HepG2 (cell line): ENCODE data around the gene OR11L1. TPM values are rescaled to one million over a fixed set of nuclear protein-coding genes. Genes with fewer than 3 reads are reported as not detected.

Source experiments
- ATAC-seq: fragments of 200-7000 bp; cut with Tn5 transposase; 3 replicates; pipeline ENCODE4 v1.9.1; 2020; ENCODE audit warnings: mild to moderate bottlenecking, moderate library complexity
- BruUV-seq: library from RNA; stranded (reverse); fragments of 400-500 nt; replicated peaks from 2 replicates; lab custom pipeline; 2021; lab: Mats Ljungman, UMichigan
- CTCF ChIA-PET: fragments of 300-600 bp; formaldehyde crosslinking; extraction: SDS; loops from one replicate; lab custom pipeline; 2021; ENCODE audit warnings: low total read pairs, inconsistent platforms, low intra/inter-chr PET ratio; lab: Yijun Ruan, JAX
- POLR2A ChIA-PET: fragments of 350-600 bp; sonication (Branson Sonifier 250); formaldehyde crosslinking; loops from one replicate; lab custom pipeline; 2020; ENCODE audit warnings: antibody characterized with exemption, inconsistent platforms; lab: Yijun Ruan, JAX
- DNase-seq: peaks from one replicate; pipeline ENCODE4 v3.0.0-alpha.2; 2015; ENCODE audit warnings: low spot score
- FAIRE-seq: peaks from 3 replicates; lab custom pipeline; 2011; peaks lifted over from hg19 to GRCh38; lab: Jason Lieb, UNC
- H2AFZ ChIP-seq: one replicate; pipeline ENCODE4 v1.6.1; 2011; ENCODE audit warnings: low read length, inconsistent platforms
- H3K27ac ChIP-seq: fragments of 300-600 bp; 3 replicates; pipeline ENCODE4 v1.8.0; 2011; ENCODE audit warnings: mixed run types, mild to moderate bottlenecking, mixed read lengths, low read length, inconsistent platforms; ENCODE audit not compliant: insufficient read depth; ENCODE audit errors: extremely low read length
- H3K27me3 ChIP-seq, 2 experiments: fragments of 200-600 bp in 1 of 2; 2 replicates in 1 of 2; 3 replicates in 1 of 2; pipeline versions ENCODE4 v1.6.0 to v1.8.0; 2011; ENCODE audit warnings: low read length in 2 of 2, mild to moderate bottlenecking in 2 of 2, moderate library complexity in 2 of 2, inconsistent platforms in 1 of 2; ENCODE audit not compliant: insufficient read depth in 2 of 2, control insufficient read depth in 1 of 2
- H3K36me3 ChIP-seq, 2 experiments: fragments of 200-600 bp in 1 of 2; replicated peaks in 1 of 2; 2 replicates in 1 of 2; 3 replicates in 1 of 2; pipeline versions ENCODE4 v1.5.1 to v1.8.0; 2011; ENCODE audit warnings: low read length in 2 of 2, inconsistent platforms in 1 of 2; ENCODE audit not compliant: insufficient read depth in 2 of 2, control insufficient read depth in 1 of 2
- H3K4me1 ChIP-seq: 2 replicates; pipeline ENCODE4 v1.5.1; 2012; ENCODE audit warnings: low read length, inconsistent platforms; ENCODE audit not compliant: insufficient read depth
- H3K4me2 ChIP-seq: 2 replicates; pipeline ENCODE4 v1.6.0; 2011; ENCODE audit warnings: low read depth, low read length, inconsistent platforms
- H3K4me3 ChIP-seq, 3 experiments: fragments of 200-600 bp in 1 of 3; sonication (generic), shearing (Covaris generic) in 1 of 3; replicated peaks in 1 of 3; 2 replicates each; pipeline ENCODE4 v1.5.1; 2011 to 2016; ENCODE audit warnings: low read length in 3 of 3, inconsistent platforms in 2 of 3, low read depth in 2 of 3, mild to moderate bottlenecking in 2 of 3, control low read depth in 1 of 3, mixed read lengths in 1 of 3; ENCODE audit not compliant: insufficient read depth in 1 of 3
- H3K79me2 ChIP-seq: one replicate; pipeline ENCODE4 v1.6.1; 2011; ENCODE audit warnings: low read length, inconsistent platforms; ENCODE audit not compliant: insufficient read depth
- H3K9ac ChIP-seq: 2 replicates; pipeline ENCODE4 v1.6.0; 2011; ENCODE audit warnings: mild to moderate bottlenecking, low read depth, low read length, inconsistent platforms; ENCODE audit not compliant: insufficient read depth
- H3K9me3 ChIP-seq: 2 replicates; pipeline ENCODE4 v1.5.1; 2012; ENCODE audit warnings: mild to moderate bottlenecking, low read length
- H4K20me1 ChIP-seq: 2 replicates; pipeline ENCODE4 v1.6.0; 2011; ENCODE audit warnings: inconsistent platforms, mild to moderate bottlenecking, low read length, moderate library complexity; ENCODE audit not compliant: insufficient read depth
- BHLHE40 ChIP-seq: IDR thresholded peaks from 2 replicates; pipeline ENCODE4 v1.6.1; 2011; ENCODE audit warnings: low read length, improper control_type of control experiment
- CSRNP2 ChIP-seq: sonication (generic); formaldehyde crosslinking; conservative IDR thresholded peaks from 2 replicates; pipeline ENCODE4 v1.8.0; 2022; ENCODE audit warnings: low read depth, missing genetic modification reagents
- DR1 ChIP-seq: sonication (generic); formaldehyde crosslinking; IDR thresholded peaks from 2 replicates; pipeline ENCODE4 v1.8.0; 2021; ENCODE audit warnings: mild to moderate bottlenecking, missing genetic modification reagents, inconsistent platforms
- KMT2B ChIP-seq: IDR thresholded peaks from 2 replicates; pipeline ENCODE4 v1.6.1; 2016; ENCODE audit warnings: missing genetic modification reagents, missing compliant biosample characterization
- NR1H2 ChIP-seq: sonication (generic); formaldehyde crosslinking; IDR thresholded peaks from 2 replicates; pipeline ENCODE4 v1.8.1; 2022; ENCODE audit warnings: low read depth, missing genetic modification reagents, borderline replicate concordance
- RORA ChIP-seq: sonication (generic); formaldehyde crosslinking; IDR thresholded peaks from 2 replicates; pipeline ENCODE4 v1.5.0; 2020; ENCODE audit warnings: mild to moderate bottlenecking, missing genetic modification reagents, moderate library complexity
- SKIL ChIP-seq: sonication (generic); formaldehyde crosslinking; IDR thresholded peaks from 2 replicates; pipeline ENCODE4 v1.8.0; 2022; ENCODE audit warnings: missing genetic modification reagents, mild to moderate bottlenecking, moderate library complexity, borderline replicate concordance
- SMAD3 ChIP-seq: sonication (generic); formaldehyde crosslinking; IDR thresholded peaks from 2 replicates; pipeline ENCODE4 v1.4.0; 2020; ENCODE audit warnings: missing genetic modification reagents
- SP4 ChIP-seq: sonication (generic); formaldehyde crosslinking; IDR thresholded peaks from 2 replicates; pipeline ENCODE4 v1.8.1; 2023; ENCODE audit warnings: mild to moderate bottlenecking, missing genetic modification reagents
- TSC22D2 ChIP-seq: sonication (generic); formaldehyde crosslinking; IDR thresholded peaks from 2 replicates; pipeline ENCODE4 v1.5.1; 2020; ENCODE audit warnings: missing genetic modification reagents, mild to moderate bottlenecking, borderline replicate concordance
- ZNF431 ChIP-seq: sonication (generic); formaldehyde crosslinking; IDR thresholded peaks from 2 replicates; pipeline ENCODE4 v1.9.0; 2022; ENCODE audit warnings: missing genetic modification reagents, low read depth, mild to moderate bottlenecking, borderline replicate concordance
- WGBS: methylation state at CpG from one replicate; pipeline ENCODE4 v1.1.6; 2017; ENCODE audit warnings: low lambda C conversion rate; 5-methylcytosine and 5-hydroxymethylcytosine counted together
- in situ Hi-C: cut with HindIII; loops from 2 replicates; pipeline ENCODE4 v1.10.0; 2017; ENCODE audit warnings: low pct_unique_long_range_greater_than_20kb; ENCODE audit not compliant: extremely low pct_ligation_motif_present
- intact Hi-C: fragments of 100-400 bp; cut with micrococcal nuclease; formaldehyde crosslinking; loops from one replicate; pipeline ENCODE4 v1.10.0; 2022; ENCODE audit not compliant: unreplicated experiment
- polyA plus RNA-seq, 8 experiments: library from polyadenylated mRNA; depleted of rRNA in 3 of 8; stranded (reverse) in 7 of 8; unstranded in 1 of 8; fragments of >200 nt; fragmentation: Illumina TruSeq in 4 of 8; extraction: Trizol in 4 of 8; gene quantifications; 2 replicates each; pipeline versions ENCODE4 v1.2.1 to v1.2.3, GENCODE V29; 2011 to 2016; ENCODE audit warnings: low read depth in 4 of 8, missing spikeins in 1 of 8, mixed read lengths in 1 of 8; ENCODE audit not compliant: insufficient read depth in 1 of 8
- total RNA-seq, 5 experiments: library from RNA; depleted of rRNA; stranded (reverse); fragments of >200 nt; fragmentation: Illumina TruSeq; extraction: Trizol; gene quantifications; 2 replicates each; pipeline ENCODE4 v1.2.3, GENCODE V29; 2016; ENCODE audit warnings: low read depth in 1 of 5

The OR11L1 gene
- total and polyA plus RNA-seq, 2 of the 13 experiments (the other 11 are each of a cell fraction or from before 2014, with no cell fraction given): not detected

GRCh38 chr1:247883346-247883745, 41.6 kb upstream of the OR11L1 start:
- DNase-seq (no peak), FAIRE-seq (no peak), ATAC-seq (no peak)
- H3K36me3 ChIP-seq: no peaks in the 10 kb centered on the region
- no peaks in the 10 kb centered on the region for H4K20me1 ChIP-seq
- ChIA-PET POLR2A (no interaction called here), CTCF (no interaction called here)
- intact Hi-C loops (no loop called here), in situ Hi-C loops (no loop called here)
- TF ChIP-seq DR1: no peak
- TF ChIP-seq SP4 (CRISPR knock-in tag): no peak
- TF ChIP-seq NR1H2 (CRISPR knock-in tag): no peak
- no peak for TF ChIP-seq RORA (CRISPR knock-in tag)
- TF ChIP-seq SKIL (CRISPR knock-in tag): no peak
- no peak for TF ChIP-seq TSC22D2 (CRISPR knock-in tag)
- no peak for TF ChIP-seq CSRNP2
- no peak for TF ChIP-seq ZNF431 (CRISPR knock-in tag)
- TF ChIP-seq KMT2B: no peak
- TF ChIP-seq BHLHE40: no peak
- TF ChIP-seq SMAD3 (CRISPR knock-in tag): no peak
- no peaks in the 10 kb centered on the region for H3K27me3 ChIP-seq
- H3K4me3 ChIP-seq: no peak overlapping the region
- H2AFZ ChIP-seq: no peak overlapping the region
- H3K9ac ChIP-seq: no peak overlapping the region
- 45% methylated on average over 4 of the region's 9 CpGs for WGBS
- H3K4me1 ChIP-seq: no peaks in the 10 kb centered on the region
- H3K79me2 ChIP-seq: no peaks in the 10 kb centered on the region
- BruUV-seq: no TSS peak
- H3K4me2 ChIP-seq: no peak overlapping the region
- H3K27ac ChIP-seq: no peak overlapping the region
- H3K9me3 ChIP-seq: no peaks in the 10 kb centered on the region
